Measurements from ENCODE around the gene ENOSF1. TPM values are rescaled to one million over a fixed set of nuclear protein-coding genes. Genes with fewer than 3 reads are reported as not detected.

The ENOSF1 gene
- total RNA-seq, 1 donor, result 47.0 TPM

GRCh38 chr18:658001-658946 lies 54.2 kb downstream of the ENOSF1 start:
- H3K4me1 ChIP-seq (ENCODE audit: insufficient read depth, low read length), result peaks cover 8% of the 10 kb centered on the region
- H3K4me2 ChIP-seq (ENCODE audit: insufficient read depth, low read length), result peak overlapping the region; percentile 93
- peaks cover 32% of the 10 kb centered on the region for H3K79me2 ChIP-seq (ENCODE audit: insufficient read depth, low read length)
- DNase-seq (ENCODE audit: insufficient read length, low spot score, missing footprints), result peak; percentile 98
- H4K20me1 ChIP-seq (ENCODE audit: insufficient read depth, low read length), result no peaks in the 10 kb centered on the region
- H3K4me3 ChIP-seq (ENCODE audit: insufficient read depth, low read length), result peak overlapping the region; percentile 95
- TF ChIP-seq, protein P1, sequence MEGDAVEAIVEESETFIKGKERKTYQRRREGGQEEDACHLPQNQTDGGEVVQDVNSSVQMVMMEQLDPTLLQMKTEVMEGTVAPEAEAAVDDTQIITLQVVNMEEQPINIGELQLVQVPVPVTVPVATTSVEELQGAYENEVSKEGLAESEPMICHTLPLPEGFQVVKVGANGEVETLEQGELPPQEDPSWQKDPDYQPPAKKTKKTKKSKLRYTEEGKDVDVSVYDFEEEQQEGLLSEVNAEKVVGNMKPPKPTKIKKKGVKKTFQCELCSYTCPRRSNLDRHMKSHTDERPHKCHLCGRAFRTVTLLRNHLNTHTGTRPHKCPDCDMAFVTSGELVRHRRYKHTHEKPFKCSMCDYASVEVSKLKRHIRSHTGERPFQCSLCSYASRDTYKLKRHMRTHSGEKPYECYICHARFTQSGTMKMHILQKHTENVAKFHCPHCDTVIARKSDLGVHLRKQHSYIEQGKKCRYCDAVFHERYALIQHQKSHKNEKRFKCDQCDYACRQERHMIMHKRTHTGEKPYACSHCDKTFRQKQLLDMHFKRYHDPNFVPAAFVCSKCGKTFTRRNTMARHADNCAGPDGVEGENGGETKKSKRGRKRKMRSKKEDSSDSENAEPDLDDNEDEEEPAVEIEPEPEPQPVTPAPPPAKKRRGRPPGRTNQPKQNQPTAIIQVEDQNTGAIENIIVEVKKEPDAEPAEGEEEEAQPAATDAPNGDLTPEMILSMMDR (IDR thresholded peaks at IDR 0.05; ENCODE audit: extremely low read depth, low read depth, low read length), result no peak
- peak overlapping the region; percentile 96 for H2AFZ ChIP-seq (ENCODE audit: low read length)
- H3K27me3 ChIP-seq (ENCODE audit: insufficient read depth, low read length), result no peaks in the 10 kb centered on the region
- no peaks in the 10 kb centered on the region for H3K9me3 ChIP-seq (ENCODE audit: low read depth, low read length)
- H3K36me3 ChIP-seq (ENCODE audit: insufficient read depth, low read length), result no peaks in the 10 kb centered on the region
- H3K27ac ChIP-seq (ENCODE audit: low read depth, low read length), result peak overlapping the region; percentile 56

- Histone ChIP-seq H3K79me2 (ENCODE audit: insufficient read depth, low read length) (peaks cover 32% of the 10 kb centered on the region), H3K27ac (ENCODE audit: low read depth, low read length) (peak within 1 kb of the TSS; percentile 56), H3K27me3 (ENCODE audit: insufficient read depth, low read length) (no peaks in the 10 kb centered on the region), H4K20me1 (ENCODE audit: insufficient read depth, low read length) (no peaks in the 10 kb centered on the region), H3K4me1 (ENCODE audit: insufficient read depth, low read length) (peaks cover 8% of the 10 kb centered on the region), H3K36me3 (ENCODE audit: insufficient read depth, low read length) (no peaks in the 10 kb centered on the region), H3K4me2 (ENCODE audit: insufficient read depth, low read length) (peak within 1 kb of the TSS; percentile 93), H3K9me3 (ENCODE audit: low read depth, low read length) (no peaks in the 10 kb centered on the region), H3K4me3 (ENCODE audit: insufficient read depth, low read length) (peak within 1 kb of the TSS; percentile 95), H2AFZ (ENCODE audit: low read length) (peak within 1 kb of the TSS; percentile 96)
- TF ChIP-seq, protein P1 (IDR thresholded peaks at IDR 0.05; ENCODE audit: extremely low read depth, low read depth, low read length), result no peak
- DNase-seq (ENCODE audit: insufficient read length, low spot score, missing footprints), result peak; percentile 89
These were observed 55.0 kb downstream of the ENOSF1 start, which contains the start of gene TYMS for GRCh38 chr18:657311-658000. TSS of gene TYMS (plus strand) at chr18:657653. CDS start at chr18:657743, 90 bp downstream.

- H4K20me1 ChIP-seq (ENCODE audit: insufficient read depth, low read length), result no peaks in the 10 kb centered on the region
- no peak overlapping the region for H2AFZ ChIP-seq (ENCODE audit: low read length)
- no peaks in the 10 kb centered on the region for H3K36me3 ChIP-seq (ENCODE audit: insufficient read depth, low read length)
- TF ChIP-seq, protein P1 (IDR thresholded peaks at IDR 0.05; ENCODE audit: extremely low read depth, low read depth, low read length), result no peak
- peaks cover 14% of the 10 kb centered on the region for H3K4me1 ChIP-seq (ENCODE audit: insufficient read depth, low read length)
- H3K4me2 ChIP-seq (ENCODE audit: insufficient read depth, low read length), result no peak overlapping the region
- H3K79me2 ChIP-seq (ENCODE audit: insufficient read depth, low read length), result peaks cover 23% of the 10 kb centered on the region
- no peak for DNase-seq (ENCODE audit: insufficient read length, low spot score, missing footprints)
- no peak overlapping the region for H3K27ac ChIP-seq (ENCODE audit: low read depth, low read length)
- no peaks in the 10 kb centered on the region for H3K27me3 ChIP-seq (ENCODE audit: insufficient read depth, low read length)
- no peaks in the 10 kb centered on the region for H3K9me3 ChIP-seq (ENCODE audit: low read depth, low read length)
- H3K4me3 ChIP-seq (ENCODE audit: insufficient read depth, low read length), result no peak overlapping the region
These were observed 57.0 kb downstream of the ENOSF1 start for GRCh38 chr18:655445-655844.

- H3K4me3 ChIP-seq (ENCODE audit: insufficient read depth, low read length), result no peak overlapping the region
- H3K79me2 ChIP-seq (ENCODE audit: insufficient read depth, low read length), result peaks cover 17% of the 10 kb centered on the region
- DNase-seq (ENCODE audit: insufficient read length, low spot score, missing footprints), result no peak
- no peak overlapping the region for H3K27ac ChIP-seq (ENCODE audit: low read depth, low read length)
- no peak overlapping the region for H2AFZ ChIP-seq (ENCODE audit: low read length)
- H3K9me3 ChIP-seq (ENCODE audit: low read depth, low read length), result no peaks in the 10 kb centered on the region
- TF ChIP-seq, protein P1 (IDR thresholded peaks at IDR 0.05; ENCODE audit: extremely low read depth, low read depth, low read length), result no peak
- peaks cover 14% of the 10 kb centered on the region for H3K4me1 ChIP-seq (ENCODE audit: insufficient read depth, low read length)
- no peaks in the 10 kb centered on the region for H4K20me1 ChIP-seq (ENCODE audit: insufficient read depth, low read length)
- H3K36me3 ChIP-seq (ENCODE audit: insufficient read depth, low read length), result no peaks in the 10 kb centered on the region
- H3K4me2 ChIP-seq (ENCODE audit: insufficient read depth, low read length), result no peak overlapping the region
- H3K27me3 ChIP-seq (ENCODE audit: insufficient read depth, low read length), result no peaks in the 10 kb centered on the region
These were observed 57.8 kb downstream of the ENOSF1 start for GRCh38 chr18:654601-655000.

Measured in osteoblast (primary cell).